GM12878 (cell line): ENCODE data around the gene ARHGAP5. TPM values are rescaled to one million over a fixed set of nuclear protein-coding genes. Genes with fewer than 3 reads are reported as not detected.

Source experiments
- ATAC-seq: fragments of 200-7000 bp; cut with Tn5 transposase; 3 replicates; pipeline ENCODE4 v1.9.1; 2020; ENCODE audit warnings: mild to moderate bottlenecking, moderate library complexity
- BruUV-seq: library from RNA; stranded (reverse); fragments of 400-500 nt; replicated peaks from 2 replicates; lab custom pipeline; 2021; lab: Mats Ljungman, UMichigan
- CTCF ChIA-PET: fragments of 300-600 bp; sonication (Branson Sonifier 250); formaldehyde crosslinking; extraction: SDS; loops from one replicate; lab custom pipeline; 2021; ENCODE audit warnings: inconsistent platforms; lab: Yijun Ruan, JAX
- POLR2A ChIA-PET: fragments of 350-600 bp; formaldehyde crosslinking; extraction: SDS; loops from one replicate; lab custom pipeline; 2021; ENCODE audit warnings: inconsistent platforms; lab: Charles Lee
- RAD21 ChIA-PET: fragments of 300-600 bp; sonication (Branson Sonifier 250); formaldehyde crosslinking; loops from one replicate; lab custom pipeline; 2023; ENCODE audit warnings: antibody characterized with exemption; ENCODE audit not compliant: unreplicated experiment; lab: Charles Lee
- SMC1A ChIA-PET: fragments of 300-600 bp; sonication (Branson Sonifier 250); formaldehyde crosslinking; loops from one replicate; lab custom pipeline; 2023; ENCODE audit not compliant: unreplicated experiment, uncharacterized antibody; lab: Charles Lee
- DNase-seq: peaks from one replicate; pipeline ENCODE4 v3.0.0-alpha.2; 2011; ENCODE audit warnings: low read depth, low spot score
- FAIRE-seq: peaks from 3 replicates; lab custom pipeline; 2011; peaks lifted over from hg19 to GRCh38; lab: Jason Lieb, UNC
- H2AFZ ChIP-seq: 2 replicates; pipeline ENCODE4 v1.6.0; 2011; ENCODE audit warnings: low read depth, low read length, control low read depth; ENCODE audit not compliant: control insufficient read depth
- H3K27ac ChIP-seq: 2 replicates; pipeline ENCODE4 v1.5.1; 2011; ENCODE audit warnings: control low read depth; ENCODE audit not compliant: control insufficient read depth, insufficient read depth
- H3K27me3 ChIP-seq, 2 experiments: replicated peaks in 1 of 2; 2 replicates each; pipeline versions ENCODE4 v1.6.0 to v1.6.1; 2011; ENCODE audit warnings: low read length in 1 of 2; ENCODE audit not compliant: control insufficient read depth in 2 of 2, insufficient read depth in 2 of 2
- H3K36me3 ChIP-seq, 2 experiments: 2 replicates each; pipeline ENCODE4 v1.5.1; 2011; ENCODE audit warnings: low read length in 1 of 2; ENCODE audit not compliant: control insufficient read depth in 2 of 2, insufficient read depth in 2 of 2
- H3K4me1 ChIP-seq: 2 replicates; pipeline ENCODE4 v1.6.1; 2011; ENCODE audit warnings: mild to moderate bottlenecking, low read length, moderate library complexity, mixed read lengths; ENCODE audit not compliant: control insufficient read depth, insufficient read depth
- H3K4me2 ChIP-seq: 2 replicates; pipeline ENCODE4 v1.6.0; 2011; ENCODE audit warnings: control low read depth; ENCODE audit not compliant: control insufficient read depth, insufficient read depth
- H3K4me3 ChIP-seq: fragments of 200-600 bp; sonication (generic); 2 replicates; pipeline ENCODE4 v1.5.1; 2016
- H3K79me2 ChIP-seq: 2 replicates; pipeline ENCODE4 v1.6.0; 2011; ENCODE audit warnings: low read length; ENCODE audit not compliant: control insufficient read depth, insufficient read depth
- H3K9ac ChIP-seq: 2 replicates; pipeline ENCODE4 v1.8.0; 2011; ENCODE audit warnings: low read length, control low read depth, mixed read lengths; ENCODE audit not compliant: control insufficient read depth, insufficient read depth
- H3K9me3 ChIP-seq: replicated peaks from 3 replicates; pipeline ENCODE4 v1.5.1; 2011; ENCODE audit warnings: mild to moderate bottlenecking, low read length; ENCODE audit not compliant: control insufficient read depth, insufficient read depth
- H4K20me1 ChIP-seq: 2 replicates; pipeline ENCODE4 v1.6.0; 2011; ENCODE audit not compliant: control insufficient read depth, insufficient read depth
- EGR1 ChIP-seq, 2 experiments: IDR thresholded peaks; 1 replicate in 1 of 2; 2 replicates in 1 of 2; pipeline ENCODE4 v1.6.1; 2011 to 2012; ENCODE audit warnings: low read depth in 2 of 2, low read length in 2 of 2, borderline replicate concordance in 1 of 2, mild to moderate bottlenecking in 1 of 2, moderate library complexity in 1 of 2
- ZNF622 ChIP-seq: fragments of 450-650 bp; IDR thresholded peaks from 2 replicates; pipeline ENCODE4 v1.6.1; 2017; ENCODE audit warnings: mild to moderate bottlenecking, inconsistent platforms
- WGBS: methylation state at CpG from one replicate; pipeline ENCODE4 v1.1.6; 2016; ENCODE audit warnings: low lambda C conversion rate; ENCODE audit not compliant: insufficient replicate concordance, insufficient coverage; ENCODE audit errors: missing lambda C conversion rate; 5-methylcytosine and 5-hydroxymethylcytosine counted together
- in situ Hi-C: fragments of 300-500 bp; cut with MboI; formaldehyde crosslinking; loops from 9 replicates; pipeline ENCODE4 v1.14.3; 2018; ENCODE audit warnings: mixed read lengths
- intact Hi-C: fragments of 100-400 bp; cut with micrococcal nuclease; formaldehyde crosslinking; loops from one replicate; pipeline ENCODE4 v1.14.2; 2022; ENCODE audit not compliant: unreplicated experiment
- polyA plus RNA-seq, 11 experiments: library from polyadenylated mRNA; depleted of rRNA in 4 of 11; unstranded in 6 of 11; stranded (reverse) in 5 of 11; fragments of >200 nt; fragmentation: Nextera tagmentation in 4 of 11; fragmentation: Illumina TruSeq in 1 of 11; extraction: Ambion mirVana in 4 of 11; extraction: Trizol in 1 of 11; gene quantifications; 1 replicate in 1 of 11; 2 replicates in 10 of 11; pipeline versions ENCODE4 v1.2.1 to v1.2.3, GENCODE V29; 2011 to 2016; ENCODE audit warnings: inconsistent platforms in 2 of 11, missing spikeins in 2 of 11, low read depth in 1 of 11
- total RNA-seq, 4 experiments: library from RNA; depleted of rRNA in 3 of 4; stranded (reverse); fragments of >200 nt in 3 of 4; fragmentation: Illumina TruSeq in 1 of 4; extraction: Trizol in 1 of 4; gene quantifications; 2 replicates each; pipeline versions ENCODE4 v1.2.1 to v1.2.3, GENCODE V29; 2013 to 2021
- TF ChIP-seq, protein P1 (sequence below): IDR thresholded peaks from 2 replicates; pipeline ENCODE4 v1.6.1; 2012; ENCODE audit warnings: mild to moderate bottlenecking, low read depth, low read length

Gene ARHGAP5
- total and polyA plus RNA-seq, 10 of the 15 experiments (the other 5 are each of a cell fraction or from before 2014, with no cell fraction given): 0.91 to 19.6 (median 7.2) TPM

GRCh38 chr14:32028599-32028998 lies 48.5 kb upstream of the ARHGAP5 start (continued):
- TF ChIP-seq, protein P1, sequence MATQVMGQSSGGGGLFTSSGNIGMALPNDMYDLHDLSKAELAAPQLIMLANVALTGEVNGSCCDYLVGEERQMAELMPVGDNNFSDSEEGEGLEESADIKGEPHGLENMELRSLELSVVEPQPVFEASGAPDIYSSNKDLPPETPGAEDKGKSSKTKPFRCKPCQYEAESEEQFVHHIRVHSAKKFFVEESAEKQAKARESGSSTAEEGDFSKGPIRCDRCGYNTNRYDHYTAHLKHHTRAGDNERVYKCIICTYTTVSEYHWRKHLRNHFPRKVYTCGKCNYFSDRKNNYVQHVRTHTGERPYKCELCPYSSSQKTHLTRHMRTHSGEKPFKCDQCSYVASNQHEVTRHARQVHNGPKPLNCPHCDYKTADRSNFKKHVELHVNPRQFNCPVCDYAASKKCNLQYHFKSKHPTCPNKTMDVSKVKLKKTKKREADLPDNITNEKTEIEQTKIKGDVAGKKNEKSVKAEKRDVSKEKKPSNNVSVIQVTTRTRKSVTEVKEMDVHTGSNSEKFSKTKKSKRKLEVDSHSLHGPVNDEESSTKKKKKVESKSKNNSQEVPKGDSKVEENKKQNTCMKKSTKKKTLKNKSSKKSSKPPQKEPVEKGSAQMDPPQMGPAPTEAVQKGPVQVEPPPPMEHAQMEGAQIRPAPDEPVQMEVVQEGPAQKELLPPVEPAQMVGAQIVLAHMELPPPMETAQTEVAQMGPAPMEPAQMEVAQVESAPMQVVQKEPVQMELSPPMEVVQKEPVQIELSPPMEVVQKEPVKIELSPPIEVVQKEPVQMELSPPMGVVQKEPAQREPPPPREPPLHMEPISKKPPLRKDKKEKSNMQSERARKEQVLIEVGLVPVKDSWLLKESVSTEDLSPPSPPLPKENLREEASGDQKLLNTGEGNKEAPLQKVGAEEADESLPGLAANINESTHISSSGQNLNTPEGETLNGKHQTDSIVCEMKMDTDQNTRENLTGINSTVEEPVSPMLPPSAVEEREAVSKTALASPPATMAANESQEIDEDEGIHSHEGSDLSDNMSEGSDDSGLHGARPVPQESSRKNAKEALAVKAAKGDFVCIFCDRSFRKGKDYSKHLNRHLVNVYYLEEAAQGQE: no peak

DNA sequence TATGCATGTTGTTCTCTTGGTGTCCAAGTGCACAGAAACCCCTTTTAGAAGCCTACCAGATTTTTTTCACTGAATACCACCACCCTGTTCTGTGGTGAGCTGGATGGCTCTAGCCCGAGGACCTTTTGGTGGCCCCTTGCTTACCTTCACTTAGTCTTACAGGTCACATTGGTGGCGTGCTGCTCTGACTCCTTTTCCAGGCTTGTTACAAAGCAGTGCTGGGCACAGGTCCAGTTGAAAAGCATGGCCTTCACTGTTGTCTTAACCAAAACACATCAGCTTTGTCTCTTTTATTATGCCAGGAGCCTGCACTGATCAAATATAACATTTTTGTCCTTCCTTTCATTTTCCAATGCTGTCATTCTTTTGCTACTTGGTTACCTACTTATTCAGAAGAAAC lies 43.6 kb upstream of the ARHGAP5 start:
- H3K9me3 ChIP-seq: no peaks in the 10 kb centered on the region
- TF ChIP-seq ZNF622 (no peak), EGR1 (IDR thresholded peaks at IDR 0.05; ENCODE audit: borderline replicate concordance in 1 of 2, low read depth in 2 of 2, low read length in 2 of 2) (no peak)
- intact Hi-C loops (no loop called here), in situ Hi-C loops (no loop called here)
- 33% methylated on average over 2 of the region's 2 CpGs for WGBS
- ChIA-PET SMC1A (interaction anchor here (1.0 to 1.6 kb wide), 2 partner anchors 13 to 26 kb away, joined by 3 read pairs; no protein-coding TSS in a partner anchor), RAD21 (no interaction called here), POLR2A (no interaction called here), CTCF (interaction anchor here (0.7 to 1.8 kb wide), 2 partner anchors 11 to 534 kb away, joined by 3 to 5 read pairs; no protein-coding TSS in a partner anchor)
- no peak for FAIRE-seq
- H4K20me1 ChIP-seq: no peaks in the 10 kb centered on the region
- no peak for ATAC-seq
- H3K9ac ChIP-seq: no peak overlapping the region
- no peak for DNase-seq
- no peak overlapping the region for H2AFZ ChIP-seq
- BruUV-seq: no TSS peak
- no peak overlapping the region for H3K4me2 ChIP-seq
- H3K4me1 ChIP-seq: no peaks in the 10 kb centered on the region
- no peaks in the 10 kb centered on the region for H3K36me3 ChIP-seq
- no peak overlapping the region for H3K4me3 ChIP-seq
- no peaks in the 10 kb centered on the region; a peak in 2 of 4 replicates for H3K27me3 ChIP-seq
- no peak overlapping the region for H3K27ac ChIP-seq
- no peaks in the 10 kb centered on the region for H3K79me2 ChIP-seq
